HT1080 (cell line): ENCODE measurements around the gene PRRC2A. TPM values are rescaled to one million over a fixed set of nuclear protein-coding genes. Genes with fewer than 3 reads are reported as not detected.

Experiments
- DNase-seq: peaks from one replicate; pipeline ENCODE4 v3.0.0-alpha.2; 2015; ENCODE audit warnings: low read depth
- polyA plus RNA-seq, 2 experiments: library from polyadenylated mRNA; depleted of rRNA; stranded (reverse); fragments of >200 nt; gene quantifications; 2 replicates each; pipeline ENCODE4 v1.2.3, GENCODE V29; 2015
- total RNA-seq: library from RNA; depleted of rRNA; stranded (reverse); fragments of >200 nt; shearing (Covaris generic); gene quantifications from 2 replicates; pipeline ENCODE4 v1.2.3, GENCODE V29; 2014; rRNA removed

Gene PRRC2A
- total RNA-seq: 93.0 and 115 TPM in 2 replicates
- polyA plus RNA-seq (2015; cell fraction: cytosol; rRNA removed): 113 and 115 TPM in 2 replicates
- 276 and 277 TPM in 2 replicates for polyA plus RNA-seq (2015; cell fraction: nucleus; rRNA removed)

DNA sequence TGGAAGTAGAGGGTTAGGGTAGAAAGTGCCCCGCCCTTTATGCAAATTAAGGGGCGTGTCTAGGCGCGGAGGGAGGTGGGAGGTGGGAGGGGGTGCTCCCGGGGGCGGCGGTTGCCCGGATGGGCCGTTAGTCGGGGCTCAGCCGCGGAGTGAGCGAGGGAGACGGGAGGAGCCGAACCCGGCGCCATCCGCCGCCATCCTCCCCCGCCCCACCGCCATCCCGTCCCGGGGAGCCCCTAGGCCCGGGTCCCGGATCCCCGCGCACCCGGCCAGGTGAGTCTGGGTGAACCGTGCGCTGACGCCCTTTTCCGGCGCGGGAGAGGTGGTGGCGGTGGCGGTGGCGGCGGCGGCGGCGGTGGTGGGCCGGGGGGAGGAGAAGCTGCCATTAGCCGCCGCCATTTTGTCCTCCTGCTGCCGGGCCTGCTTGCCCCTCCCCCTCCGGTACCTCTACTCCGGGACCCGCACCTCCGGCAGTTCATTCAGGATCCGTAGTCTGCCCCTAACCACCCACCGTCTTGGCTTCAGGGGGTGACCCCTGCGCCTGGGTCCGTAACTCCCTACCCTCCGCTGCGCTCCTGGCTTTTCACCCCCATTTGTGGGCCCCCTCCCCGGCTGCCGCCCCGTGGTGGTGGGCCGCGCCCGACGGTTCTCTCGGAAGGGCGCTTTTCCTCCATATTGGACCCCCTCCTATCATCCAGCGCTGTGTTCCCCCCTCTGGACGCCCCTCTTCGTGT is at the start of gene PRRC2A:
TSS of gene PRRC2A (plus strand) at position 130 of the 734 bp plus-strand sequence. CDS start 2,075 bp downstream, outside the sequence.
- DNase-seq: peak; percentile 62

DNA sequence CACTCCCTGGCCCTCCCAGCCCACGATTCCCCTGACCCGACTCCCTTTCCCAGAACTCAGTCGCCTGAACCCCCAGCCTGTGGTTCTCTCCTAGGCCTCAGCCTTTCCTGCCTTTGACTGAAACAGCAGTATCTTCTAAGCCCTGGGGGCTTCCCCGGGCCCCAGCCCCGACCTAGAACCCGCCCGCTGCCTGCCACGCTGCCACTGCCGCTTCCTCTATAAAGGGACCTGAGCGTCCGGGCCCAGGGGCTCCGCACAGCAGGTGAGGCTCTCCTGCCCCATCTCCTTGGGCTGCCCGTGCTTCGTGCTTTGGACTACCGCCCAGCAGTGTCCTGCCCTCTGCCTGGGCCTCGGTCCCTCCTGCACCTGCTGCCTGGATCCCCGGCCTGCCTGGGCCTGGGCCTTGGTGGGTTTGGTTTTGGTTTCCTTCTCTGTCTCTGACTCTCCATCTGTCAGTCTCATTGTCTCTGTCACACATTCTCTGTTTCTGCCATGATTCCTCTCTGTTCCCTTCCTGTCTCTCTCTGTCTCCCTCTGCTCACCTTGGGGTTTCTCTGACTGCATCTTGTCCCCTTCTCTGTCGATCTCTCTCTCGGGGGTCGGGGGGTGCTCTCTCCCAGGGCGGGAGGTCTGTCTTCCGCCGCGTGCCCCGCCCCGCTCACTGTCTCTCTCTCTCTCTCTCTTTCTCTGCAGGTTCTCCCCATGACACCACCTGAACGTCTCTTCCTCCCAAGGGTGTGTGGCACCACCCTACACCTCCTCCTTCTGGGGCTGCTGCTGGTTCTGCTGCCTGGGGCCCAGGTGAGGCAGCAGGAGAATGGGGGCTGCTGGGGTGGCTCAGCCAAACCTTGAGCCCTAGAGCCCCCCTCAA is 48.2 kb upstream of the PRRC2A start, which contains the start of gene LTA:
TSS of gene LTA (plus strand) at position 249 of the 871 bp plus-strand sequence. CDS start at position 703, 454 bp downstream.
- no peak for DNase-seq

DNA sequence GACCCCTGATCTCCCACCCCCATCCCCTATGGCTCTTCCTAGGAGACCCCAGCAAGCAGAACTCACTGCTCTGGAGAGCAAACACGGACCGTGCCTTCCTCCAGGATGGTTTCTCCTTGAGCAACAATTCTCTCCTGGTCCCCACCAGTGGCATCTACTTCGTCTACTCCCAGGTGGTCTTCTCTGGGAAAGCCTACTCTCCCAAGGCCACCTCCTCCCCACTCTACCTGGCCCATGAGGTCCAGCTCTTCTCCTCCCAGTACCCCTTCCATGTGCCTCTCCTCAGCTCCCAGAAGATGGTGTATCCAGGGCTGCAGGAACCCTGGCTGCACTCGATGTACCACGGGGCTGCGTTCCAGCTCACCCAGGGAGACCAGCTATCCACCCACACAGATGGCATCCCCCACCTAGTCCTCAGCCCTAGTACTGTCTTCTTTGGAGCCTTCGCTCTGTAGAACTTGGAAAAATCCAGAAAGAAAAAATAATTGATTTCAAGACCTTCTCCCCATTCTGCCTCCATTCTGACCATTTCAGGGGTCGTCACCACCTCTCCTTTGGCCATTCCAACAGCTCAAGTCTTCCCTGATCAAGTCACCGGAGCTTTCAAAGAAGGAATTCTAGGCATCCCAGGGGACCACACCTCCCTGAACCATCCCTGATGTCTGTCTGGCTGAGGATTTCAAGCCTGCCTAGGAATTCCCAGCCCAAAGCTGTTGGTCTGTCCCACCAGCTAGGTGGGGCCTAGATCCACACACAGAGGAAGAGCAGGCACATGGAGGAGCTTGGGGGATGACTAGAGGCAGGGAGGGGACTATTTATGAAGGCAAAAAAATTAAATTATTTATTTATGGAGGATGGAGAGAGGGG is 47.0 kb upstream of the PRRC2A start:
- DNase-seq: no peak

DNA sequence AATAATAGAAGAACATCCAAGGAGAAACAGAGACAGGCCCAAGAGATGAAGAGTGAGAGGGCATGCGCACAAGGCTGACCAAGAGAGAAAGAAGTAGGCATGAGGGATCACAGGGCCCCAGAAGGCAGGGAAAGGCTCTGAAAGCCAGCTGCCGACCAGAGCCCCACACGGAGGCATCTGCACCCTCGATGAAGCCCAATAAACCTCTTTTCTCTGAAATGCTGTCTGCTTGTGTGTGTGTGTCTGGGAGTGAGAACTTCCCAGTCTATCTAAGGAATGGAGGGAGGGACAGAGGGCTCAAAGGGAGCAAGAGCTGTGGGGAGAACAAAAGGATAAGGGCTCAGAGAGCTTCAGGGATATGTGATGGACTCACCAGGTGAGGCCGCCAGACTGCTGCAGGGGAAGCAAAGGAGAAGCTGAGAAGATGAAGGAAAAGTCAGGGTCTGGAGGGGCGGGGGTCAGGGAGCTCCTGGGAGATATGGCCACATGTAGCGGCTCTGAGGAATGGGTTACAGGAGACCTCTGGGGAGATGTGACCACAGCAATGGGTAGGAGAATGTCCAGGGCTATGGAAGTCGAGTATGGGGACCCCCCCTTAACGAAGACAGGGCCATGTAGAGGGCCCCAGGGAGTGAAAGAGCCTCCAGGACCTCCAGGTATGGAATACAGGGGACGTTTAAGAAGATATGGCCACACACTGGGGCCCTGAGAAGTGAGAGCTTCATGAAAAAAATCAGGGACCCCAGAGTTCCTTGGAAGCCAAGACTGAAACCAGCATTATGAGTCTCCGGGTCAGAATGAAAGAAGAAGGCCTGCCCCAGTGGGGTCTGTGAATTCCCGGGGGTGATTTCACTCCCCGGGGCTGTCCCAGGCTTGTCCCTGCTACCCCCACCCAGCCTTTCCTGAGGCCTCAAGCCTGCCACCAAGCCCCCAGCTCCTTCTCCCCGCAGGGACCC is 46.1 kb upstream of the PRRC2A start:
- DNase-seq: no peak

DNA sequence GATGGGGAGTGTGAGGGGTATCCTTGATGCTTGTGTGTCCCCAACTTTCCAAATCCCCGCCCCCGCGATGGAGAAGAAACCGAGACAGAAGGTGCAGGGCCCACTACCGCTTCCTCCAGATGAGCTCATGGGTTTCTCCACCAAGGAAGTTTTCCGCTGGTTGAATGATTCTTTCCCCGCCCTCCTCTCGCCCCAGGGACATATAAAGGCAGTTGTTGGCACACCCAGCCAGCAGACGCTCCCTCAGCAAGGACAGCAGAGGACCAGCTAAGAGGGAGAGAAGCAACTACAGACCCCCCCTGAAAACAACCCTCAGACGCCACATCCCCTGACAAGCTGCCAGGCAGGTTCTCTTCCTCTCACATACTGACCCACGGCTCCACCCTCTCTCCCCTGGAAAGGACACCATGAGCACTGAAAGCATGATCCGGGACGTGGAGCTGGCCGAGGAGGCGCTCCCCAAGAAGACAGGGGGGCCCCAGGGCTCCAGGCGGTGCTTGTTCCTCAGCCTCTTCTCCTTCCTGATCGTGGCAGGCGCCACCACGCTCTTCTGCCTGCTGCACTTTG is 45.1 kb upstream of the PRRC2A start, which contains the start of gene TNF:
TSS of gene TNF (plus strand) at position 231 of the 567 bp plus-strand sequence. CDS start at position 408, 177 bp downstream.
- no peak for DNase-seq

DNA sequence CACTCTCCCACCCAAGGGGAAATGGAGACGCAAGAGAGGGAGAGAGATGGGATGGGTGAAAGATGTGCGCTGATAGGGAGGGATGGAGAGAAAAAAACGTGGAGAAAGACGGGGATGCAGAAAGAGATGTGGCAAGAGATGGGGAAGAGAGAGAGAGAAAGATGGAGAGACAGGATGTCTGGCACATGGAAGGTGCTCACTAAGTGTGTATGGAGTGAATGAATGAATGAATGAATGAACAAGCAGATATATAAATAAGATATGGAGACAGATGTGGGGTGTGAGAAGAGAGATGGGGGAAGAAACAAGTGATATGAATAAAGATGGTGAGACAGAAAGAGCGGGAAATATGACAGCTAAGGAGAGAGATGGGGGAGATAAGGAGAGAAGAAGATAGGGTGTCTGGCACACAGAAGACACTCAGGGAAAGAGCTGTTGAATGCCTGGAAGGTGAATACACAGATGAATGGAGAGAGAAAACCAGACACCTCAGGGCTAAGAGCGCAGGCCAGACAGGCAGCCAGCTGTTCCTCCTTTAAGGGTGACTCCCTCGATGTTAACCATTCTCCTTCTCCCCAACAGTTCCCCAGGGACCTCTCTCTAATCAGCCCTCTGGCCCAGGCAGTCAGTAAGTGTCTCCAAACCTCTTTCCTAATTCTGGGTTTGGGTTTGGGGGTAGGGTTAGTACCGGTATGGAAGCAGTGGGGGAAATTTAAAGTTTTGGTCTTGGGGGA is 44.4 kb upstream of the PRRC2A start:
- DNase-seq: no peak

DNA sequence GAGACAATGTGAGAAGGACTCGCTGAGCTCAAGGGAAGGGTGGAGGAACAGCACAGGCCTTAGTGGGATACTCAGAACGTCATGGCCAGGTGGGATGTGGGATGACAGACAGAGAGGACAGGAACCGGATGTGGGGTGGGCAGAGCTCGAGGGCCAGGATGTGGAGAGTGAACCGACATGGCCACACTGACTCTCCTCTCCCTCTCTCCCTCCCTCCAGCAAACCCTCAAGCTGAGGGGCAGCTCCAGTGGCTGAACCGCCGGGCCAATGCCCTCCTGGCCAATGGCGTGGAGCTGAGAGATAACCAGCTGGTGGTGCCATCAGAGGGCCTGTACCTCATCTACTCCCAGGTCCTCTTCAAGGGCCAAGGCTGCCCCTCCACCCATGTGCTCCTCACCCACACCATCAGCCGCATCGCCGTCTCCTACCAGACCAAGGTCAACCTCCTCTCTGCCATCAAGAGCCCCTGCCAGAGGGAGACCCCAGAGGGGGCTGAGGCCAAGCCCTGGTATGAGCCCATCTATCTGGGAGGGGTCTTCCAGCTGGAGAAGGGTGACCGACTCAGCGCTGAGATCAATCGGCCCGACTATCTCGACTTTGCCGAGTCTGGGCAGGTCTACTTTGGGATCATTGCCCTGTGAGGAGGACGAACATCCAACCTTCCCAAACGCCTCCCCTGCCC is 43.5 kb upstream of the PRRC2A start:
- peak; percentile 29 for DNase-seq

DNA sequence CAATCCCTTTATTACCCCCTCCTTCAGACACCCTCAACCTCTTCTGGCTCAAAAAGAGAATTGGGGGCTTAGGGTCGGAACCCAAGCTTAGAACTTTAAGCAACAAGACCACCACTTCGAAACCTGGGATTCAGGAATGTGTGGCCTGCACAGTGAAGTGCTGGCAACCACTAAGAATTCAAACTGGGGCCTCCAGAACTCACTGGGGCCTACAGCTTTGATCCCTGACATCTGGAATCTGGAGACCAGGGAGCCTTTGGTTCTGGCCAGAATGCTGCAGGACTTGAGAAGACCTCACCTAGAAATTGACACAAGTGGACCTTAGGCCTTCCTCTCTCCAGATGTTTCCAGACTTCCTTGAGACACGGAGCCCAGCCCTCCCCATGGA is 42.9 kb upstream of the PRRC2A start:
- DNase-seq: no peak

DNA sequence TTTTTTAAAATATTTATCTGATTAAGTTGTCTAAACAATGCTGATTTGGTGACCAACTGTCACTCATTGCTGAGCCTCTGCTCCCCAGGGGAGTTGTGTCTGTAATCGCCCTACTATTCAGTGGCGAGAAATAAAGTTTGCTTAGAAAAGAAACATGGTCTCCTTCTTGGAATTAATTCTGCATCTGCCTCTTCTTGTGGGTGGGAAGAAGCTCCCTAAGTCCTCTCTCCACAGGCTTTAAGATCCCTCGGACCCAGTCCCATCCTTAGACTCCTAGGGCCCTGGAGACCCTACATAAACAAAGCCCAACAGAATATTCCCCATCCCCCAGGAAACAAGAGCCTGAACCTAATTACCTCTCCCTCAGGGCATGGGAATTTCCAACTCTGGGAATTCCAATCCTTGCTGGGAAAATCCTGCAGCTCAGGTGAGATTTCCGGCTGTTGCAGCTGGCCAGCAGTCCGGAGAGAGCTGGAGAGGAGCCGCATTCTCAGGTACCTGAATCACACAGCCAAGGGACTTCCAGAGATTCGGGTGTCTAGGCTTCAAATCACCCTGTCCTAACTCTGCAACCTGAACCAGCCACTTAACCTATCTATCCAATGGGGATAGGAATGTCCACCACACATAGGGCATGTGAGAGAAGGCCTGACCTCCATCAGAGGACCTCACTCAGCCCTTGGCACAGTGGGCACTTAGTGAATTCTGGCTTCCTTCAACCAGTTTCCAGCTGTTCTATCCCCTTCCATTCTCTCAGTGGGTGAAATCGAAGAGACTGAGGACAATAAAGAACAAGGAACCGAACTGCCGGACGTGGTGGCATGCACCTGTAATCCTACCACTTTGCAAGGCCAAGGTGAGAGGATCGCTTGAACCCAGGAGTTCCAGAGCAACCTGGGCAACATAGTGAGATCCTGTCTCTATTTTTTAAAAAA is 42.1 kb upstream of the PRRC2A start:
- no peak for DNase-seq

DNA sequence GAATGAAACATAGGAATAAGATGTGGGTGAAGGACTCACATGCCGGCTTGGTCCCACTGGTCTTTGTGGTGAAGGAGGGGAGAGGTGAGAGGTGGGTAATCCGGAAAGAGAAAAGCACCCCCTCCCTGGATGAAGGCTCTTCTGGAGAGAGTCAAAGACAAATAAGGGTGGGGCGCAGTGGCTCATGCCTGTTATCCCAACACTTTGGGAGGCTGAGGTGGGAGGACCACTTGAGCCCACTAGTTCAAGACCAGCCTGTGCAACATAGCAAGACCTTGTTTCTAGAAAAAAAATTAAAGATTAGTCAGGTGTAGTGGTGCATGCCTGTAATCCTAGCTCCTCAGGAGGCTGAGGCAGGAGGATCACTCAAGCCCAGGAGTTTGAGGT is 41.4 kb upstream of the PRRC2A start:
- no peak for DNase-seq

DNA sequence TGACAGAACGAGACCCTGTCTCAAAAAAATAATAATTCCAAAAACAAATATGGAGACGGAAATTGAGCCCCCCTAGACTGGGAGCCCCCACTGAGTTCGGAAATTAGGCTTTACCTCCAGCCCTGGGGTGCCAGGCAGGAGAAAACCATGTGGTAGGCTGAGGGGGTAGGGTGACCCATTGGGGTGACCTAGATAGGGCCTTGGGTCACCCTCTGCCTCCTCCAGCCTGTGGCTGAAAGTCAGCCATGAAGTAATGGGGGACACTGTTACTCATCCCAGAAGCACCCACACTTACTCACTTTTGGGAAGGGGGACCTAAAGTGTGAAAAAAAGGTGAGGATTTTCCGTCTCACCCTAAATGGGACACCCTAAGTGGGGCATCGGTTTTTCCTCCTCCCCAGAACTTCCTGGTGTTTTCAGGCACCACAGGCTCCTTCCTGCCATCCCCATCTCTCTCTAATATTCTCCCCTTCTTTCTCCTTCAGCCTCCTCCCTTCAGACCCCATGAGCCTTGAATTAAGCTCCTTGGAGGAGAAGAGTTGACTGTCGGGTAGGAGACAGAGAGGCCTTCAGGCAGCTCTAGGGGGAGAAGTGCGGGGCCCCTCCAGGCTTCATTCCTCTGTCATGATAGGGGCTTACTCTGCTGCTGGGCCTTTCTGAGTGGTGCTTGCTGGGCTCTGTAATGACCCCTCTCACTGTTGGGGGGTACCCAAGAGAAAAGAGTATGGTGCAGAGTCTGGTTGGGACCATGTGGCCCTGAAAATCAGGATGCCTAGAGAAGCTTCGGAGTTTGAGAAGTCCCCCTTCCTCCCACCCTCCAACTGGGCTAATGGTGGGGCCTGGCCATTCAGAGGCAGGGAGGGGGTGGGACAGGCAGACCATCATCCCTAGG is 40.7 kb upstream of the PRRC2A start:
- DNase-seq: no peak

DNA sequence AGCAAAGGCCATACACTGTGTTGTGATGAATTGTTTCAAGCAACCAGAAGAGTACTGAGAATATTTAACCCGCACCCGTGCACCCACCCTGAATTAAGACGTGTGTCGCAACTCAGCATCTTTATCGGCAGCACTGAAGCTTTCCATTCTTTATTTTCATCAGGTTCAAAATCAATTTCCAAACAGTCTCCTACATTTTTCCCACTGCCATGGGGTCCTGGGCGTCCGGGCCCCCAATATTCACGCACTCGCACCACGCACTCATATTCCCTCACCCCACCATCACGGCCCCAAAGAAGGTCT is 40.1 kb upstream of the PRRC2A start:
- no peak for DNase-seq

DNA sequence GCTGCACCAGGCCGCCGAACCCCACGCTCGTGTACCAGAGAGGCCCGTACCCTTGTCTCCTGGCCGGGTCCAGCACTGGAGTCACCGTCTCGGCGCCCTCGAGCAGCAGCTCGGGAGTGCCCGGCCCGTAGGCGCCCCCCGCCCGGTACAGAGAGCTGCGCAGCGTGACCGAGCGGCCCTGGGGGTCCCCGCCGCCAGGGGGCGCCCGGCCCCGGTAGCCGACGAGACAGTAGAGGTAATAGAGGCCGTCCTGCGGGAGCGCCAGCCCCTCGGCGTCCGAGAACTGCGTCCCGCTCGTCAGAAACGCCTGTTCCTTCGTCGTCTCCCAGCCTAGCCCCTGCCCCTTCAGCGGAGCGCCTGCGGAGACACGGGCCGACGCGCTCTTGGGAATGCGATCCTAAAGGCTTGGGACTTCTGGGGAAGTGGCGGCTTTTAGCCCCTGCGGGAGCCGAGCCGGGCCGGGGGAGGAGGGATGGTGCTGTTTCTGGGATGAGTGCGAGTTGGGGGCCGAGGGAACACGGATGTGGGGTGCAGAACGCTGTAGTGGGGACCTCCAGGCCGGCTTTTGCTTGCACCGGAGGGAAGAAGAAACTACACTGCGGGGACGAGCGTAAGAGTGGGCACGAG is 39.6 kb upstream of the PRRC2A start:
- peak; percentile 73 for DNase-seq

DNA sequence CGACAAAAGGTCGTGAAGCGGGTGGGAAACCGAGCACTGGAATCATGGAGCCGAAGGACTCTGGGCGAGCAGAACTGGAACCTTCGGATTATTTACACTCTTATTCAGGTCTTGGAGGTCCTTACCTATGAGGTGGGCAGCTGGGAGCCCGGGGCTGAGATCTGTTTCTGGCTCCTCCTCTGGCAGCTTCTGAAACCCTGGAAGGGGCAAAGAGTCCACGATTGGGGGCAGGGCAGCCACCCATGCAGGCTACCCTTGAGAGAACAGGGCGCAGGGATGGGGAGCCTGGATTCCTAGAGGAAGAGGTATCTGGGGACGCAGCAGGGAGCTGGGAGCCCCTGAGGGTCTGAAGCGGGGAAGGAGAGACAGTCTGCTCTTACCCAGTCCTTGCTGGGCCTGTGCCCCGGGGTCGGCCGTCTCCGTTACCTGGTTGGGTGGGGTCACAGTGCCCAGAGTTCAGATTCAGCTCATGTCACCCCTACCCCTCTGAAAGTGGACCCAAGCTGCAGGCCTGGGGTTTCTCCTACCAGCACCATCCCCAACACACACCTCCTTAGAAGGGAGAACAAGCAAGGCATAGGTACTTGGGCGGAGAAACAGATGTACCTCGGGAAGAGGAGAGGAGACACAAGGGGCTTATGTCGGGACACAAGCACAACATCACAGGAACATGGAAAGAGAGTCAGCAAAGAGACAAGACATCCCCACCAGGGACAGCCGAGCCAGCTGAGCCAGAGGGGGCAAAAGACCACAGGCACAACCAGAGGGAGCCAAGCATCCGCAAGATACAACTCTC is 38.9 kb upstream of the PRRC2A start:
- DNase-seq: no peak

DNA sequence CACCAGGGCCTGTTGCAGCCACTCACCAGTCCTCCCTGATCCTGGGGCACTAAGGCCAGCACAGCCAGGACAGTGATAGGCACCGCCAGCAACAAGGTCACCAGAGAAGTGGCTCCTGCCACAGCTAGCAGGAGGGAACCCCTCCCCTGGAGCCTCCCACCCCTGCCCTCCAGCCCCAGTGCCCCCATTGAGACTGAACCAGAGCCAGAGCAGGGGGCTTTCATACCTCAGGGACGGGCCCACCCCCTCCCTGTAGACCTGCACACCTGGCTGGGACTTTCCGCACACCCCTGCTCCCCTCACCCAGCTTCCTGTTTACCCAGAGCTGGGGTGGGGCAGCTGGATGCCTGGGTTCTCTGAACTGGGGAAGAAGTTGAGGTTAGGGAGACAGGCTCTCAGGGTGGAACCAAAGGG is 38.3 kb upstream of the PRRC2A start, which contains the start of gene LTB:
TSS of gene LTB (minus strand) at position 195 of the 414 bp plus-strand sequence. CDS start at position 188, 7 bp downstream.
- DNase-seq: no peak
